Smooth muscle cell of the brain vasculature (primary cell): ENCODE data around the gene TC2N.
"Not testable (repeated sequence)": the region's sequence is repeated elsewhere in the genome, so short reads cannot be mapped to it uniquely, and the experiment has no call there.

Source experiments
- DNase-seq: peaks from one replicate; pipeline ENCODE4 v3.0.0-alpha.2; 2012; ENCODE audit warnings: low read depth, low spot score

The TC2N gene

DNA sequence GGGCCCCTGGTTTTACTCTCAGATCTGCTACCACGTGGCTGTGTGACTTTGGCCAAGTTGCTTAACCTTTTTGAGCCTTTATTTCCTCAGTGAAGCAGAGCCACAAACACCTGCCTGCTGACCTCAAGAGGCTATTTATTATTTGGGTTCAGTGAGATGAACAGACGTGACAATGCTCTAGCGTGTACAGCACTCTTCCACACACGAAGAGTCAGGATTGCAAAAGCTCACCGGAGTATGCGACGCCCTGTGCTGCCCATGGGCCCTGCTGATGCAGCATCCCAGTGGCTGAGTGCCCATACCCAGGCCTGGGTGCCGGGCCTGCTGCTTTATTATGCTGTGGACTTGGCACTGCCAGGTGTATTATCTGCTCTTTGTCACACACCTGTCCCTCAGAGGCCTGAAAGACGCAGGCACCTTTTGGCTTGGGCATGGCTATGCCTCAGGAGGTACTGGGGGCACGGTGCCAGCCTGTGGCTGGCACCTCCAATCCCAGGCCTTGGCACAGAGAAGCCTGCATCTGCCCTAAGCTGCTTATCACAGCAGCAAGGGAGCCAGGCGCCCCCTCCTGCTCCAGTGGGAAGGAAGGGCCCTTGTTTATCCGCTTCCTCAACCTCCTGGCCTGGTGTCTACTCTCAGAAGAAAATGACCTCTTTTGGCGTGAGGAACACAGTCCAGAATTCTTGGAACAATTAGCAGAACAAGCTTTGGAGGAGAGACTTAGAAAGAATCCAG, 22.3 kb upstream of the TC2N start:
- no peak for DNase-seq

DNA sequence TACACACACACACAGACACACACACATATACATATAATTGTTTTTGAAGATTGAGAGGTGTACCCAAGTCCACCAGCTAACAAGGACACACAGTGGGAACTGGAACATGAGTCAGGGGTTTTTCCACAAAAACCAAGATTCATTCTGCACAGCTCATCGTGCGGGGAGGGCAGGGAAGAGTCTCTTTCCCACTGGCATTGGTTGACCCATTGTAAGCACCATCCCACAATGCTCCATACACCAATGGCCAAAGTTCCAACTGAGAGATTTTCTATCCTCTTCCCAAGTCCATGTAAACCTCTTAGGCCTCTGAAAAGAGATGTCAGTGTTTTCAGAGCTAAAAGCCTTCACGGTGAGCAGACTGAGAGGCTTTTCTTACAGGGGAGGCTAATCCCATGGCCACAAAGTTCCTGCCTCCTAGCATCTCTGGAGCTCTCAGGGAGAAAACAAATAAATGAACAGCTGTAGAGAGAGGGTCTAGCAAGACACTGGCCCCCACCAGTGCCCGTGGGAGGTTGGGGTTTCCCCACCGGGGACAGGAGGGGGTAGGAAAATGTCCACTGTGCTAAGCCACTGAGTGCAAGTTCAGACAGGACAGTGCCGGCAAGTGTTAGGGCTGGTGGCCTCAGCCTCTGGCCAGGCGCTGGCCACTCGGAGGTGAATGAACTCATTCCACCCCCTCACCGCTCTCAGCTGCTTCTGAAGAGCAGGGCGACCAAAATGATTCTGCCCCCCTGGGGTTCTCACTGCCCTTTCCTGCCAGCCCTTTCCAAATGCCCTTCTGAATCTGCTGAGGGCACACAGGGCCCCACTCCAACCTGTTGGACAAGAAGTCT, 21.5 kb upstream of the TC2N start:
- DNase-seq: no peak

DNA sequence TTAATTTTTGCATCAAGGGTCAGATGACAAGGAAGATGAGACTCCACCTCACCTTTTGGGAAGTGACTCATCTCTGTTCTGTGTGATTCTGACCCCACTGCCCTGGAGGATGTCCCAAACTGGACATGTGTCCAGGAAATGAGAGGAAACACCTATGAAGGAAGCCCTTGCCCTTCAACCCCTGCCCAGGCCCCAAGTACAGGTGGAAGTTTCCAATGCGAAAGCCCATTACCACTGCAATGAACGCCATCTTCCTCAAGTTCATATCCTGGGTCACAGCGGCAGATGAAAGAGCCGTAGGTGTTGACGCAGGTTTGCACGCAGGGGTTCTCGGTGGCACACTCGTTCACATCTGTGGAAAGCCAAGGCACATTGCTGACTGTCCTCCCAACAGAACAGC, 19.6 kb upstream of the TC2N start:
- no peak for DNase-seq

DNA sequence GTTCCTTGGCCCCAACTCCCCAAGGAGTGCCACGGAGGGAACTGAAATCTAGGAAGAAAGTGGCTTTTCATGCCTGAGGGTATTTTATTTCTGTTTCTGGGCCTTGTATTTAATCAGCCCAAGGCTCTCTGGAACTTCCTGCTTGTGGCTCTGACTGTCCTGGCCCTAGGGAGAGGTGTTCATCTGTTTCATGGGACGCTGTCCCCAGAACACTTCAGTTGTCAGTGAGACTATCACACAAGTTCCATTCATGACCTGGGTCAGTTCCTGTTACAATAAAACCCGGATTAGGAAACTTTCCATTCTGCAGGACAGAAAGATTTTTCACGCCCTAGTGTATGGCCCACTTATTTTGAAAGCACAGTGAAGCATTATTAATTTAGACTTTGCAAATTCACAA, 18.5 kb upstream of the TC2N start:
- DNase-seq: no peak

DNA sequence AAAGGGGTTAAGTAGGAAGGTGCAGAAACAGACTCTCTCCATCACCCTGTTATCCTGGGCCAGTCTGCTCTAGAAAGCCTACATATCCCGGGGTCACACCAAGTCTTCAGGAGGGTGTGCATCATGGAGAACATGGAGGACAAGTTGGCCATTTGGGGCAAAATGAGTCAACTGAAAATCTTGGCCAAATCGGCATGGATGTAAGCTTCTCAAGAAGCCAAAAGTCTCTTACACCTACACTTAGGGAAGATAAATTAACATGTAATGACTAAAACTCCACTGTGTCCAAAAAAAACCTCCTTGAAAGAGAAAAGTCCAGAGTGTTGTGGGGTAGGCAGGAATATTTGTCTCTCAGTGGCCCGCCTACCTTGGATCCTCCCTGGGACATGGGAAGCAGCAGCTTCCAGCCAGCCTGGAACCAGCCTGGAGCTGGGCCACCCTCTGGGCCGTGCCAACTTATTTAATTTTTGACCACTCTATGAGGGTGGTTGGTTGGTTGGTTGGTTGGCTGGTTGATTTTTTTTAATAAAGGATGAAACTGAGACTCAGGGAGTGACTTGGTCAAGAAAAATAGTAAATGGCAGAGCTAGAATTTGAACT, 17.9 kb upstream of the TC2N start:
- DNase-seq: no peak

DNA sequence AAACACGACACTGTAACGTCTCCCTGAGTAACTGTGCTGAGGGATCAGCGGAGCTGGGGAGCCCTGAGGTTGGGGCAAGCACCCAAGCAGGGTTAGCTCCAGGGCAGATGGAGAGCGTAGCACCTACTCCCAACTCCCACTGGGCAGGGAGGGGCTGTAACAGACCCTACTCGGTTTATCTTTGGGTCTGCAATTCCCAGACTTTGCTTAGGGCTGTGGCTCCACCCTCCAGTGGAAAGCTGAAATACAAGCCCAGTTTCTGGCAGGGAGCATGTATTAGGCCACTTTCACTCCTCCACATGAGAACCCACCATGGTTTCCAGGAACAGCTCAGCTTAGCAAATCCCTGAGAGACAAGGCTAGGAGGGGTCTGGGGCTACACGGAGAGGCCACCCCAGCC, 17.3 kb upstream of the TC2N start:
- DNase-seq: no peak

DNA sequence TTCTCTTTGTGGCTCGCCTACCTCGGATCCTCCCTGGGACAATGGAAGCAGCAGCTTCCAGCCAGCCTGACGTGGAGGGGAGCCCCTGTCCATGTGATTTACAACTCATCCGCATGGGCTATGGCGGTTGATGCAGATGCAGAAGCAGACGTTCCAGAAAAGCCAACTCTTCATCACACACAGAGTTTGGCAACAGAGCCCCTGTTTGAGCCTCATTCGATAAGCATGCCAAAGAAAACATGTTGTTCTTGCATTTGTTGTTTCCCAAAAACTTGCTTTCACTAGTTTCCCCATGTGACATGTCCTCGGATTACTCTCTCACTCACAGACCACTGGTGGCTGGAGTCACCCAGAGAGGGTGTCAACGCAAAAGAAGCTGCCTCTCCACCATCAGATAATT, 16.4 kb upstream of the TC2N start:
- DNase-seq: no peak

DNA sequence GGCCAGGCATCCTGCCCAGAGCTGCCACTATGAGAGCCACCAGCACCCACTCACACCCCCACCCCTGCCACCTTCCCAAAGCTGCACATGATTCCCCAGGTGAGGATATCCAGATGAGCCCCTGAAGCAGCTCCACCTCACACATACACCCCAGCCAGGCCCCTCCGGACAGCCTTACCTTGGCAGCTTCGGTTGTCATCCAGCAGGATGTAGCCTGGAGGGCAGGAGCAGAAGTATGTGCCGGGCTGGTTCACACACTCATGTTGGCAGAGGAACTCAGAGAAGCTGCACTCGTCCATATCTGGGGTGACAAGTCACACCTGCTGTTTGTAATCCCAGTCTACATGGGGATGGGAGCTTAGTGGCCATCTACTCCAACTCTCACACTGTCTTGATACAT, 15.4 kb upstream of the TC2N start:
- no peak for DNase-seq

DNA sequence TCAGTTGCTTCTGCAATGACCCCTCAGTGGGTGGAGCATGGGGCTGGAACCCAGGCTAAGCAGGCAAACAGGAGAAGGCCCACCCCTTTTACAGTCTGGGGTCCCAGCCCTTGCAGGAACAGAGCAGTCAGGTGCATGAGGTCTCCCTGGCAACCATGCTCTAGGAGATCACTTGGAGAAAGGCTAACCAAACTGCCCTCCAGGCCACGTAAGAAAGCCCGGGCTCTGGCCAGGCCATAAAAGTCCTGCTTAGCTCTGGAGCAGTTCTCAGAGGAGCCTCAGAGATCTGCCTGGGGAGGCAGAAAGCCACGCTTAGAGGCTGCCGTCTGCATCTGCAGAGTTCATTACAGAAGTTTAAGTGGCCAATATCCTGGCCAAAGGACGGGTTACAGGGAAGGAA, 15.0 kb upstream of the TC2N start:
- DNase-seq: no peak

DNA sequence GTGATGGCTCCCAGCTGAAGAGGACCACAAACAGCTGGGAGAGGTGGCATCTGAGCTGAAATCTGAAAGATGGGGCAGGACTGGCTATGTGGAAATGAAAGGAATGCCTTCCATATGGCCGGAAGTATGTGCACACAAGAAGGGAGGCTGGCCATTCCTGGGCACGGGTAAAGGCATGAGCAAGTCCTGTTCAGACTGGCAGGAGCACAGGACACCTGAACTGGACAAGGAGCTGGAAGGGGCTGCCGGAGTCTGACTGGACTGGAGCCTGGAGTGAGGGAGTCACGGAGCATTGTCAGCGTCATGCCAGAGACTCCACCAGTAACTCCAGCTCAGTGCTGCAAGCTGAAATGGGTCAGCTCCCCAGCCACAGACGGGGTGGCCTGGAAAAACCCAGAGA, 11.9 kb upstream of the TC2N start:
- DNase-seq: no peak

DNA sequence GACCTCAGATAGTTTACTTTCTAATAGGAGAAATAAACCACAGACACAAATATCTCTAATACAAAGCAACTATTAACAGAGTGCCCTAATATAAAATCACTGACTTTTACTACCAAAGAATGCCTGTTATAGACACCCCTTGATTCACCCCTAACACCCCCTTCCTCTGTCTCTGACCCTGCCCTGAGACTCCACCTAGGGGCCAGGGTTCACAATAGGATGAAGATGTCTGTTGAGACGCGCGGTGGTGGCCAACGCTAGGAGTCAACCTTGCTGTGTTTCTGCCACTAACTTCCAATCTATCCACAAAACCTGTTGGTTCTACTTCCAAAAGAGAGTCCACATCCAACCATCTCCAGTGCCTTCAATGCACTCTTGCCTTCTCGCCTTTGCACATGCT, 10.9 kb upstream of the TC2N start:
- no peak for DNase-seq

DNA sequence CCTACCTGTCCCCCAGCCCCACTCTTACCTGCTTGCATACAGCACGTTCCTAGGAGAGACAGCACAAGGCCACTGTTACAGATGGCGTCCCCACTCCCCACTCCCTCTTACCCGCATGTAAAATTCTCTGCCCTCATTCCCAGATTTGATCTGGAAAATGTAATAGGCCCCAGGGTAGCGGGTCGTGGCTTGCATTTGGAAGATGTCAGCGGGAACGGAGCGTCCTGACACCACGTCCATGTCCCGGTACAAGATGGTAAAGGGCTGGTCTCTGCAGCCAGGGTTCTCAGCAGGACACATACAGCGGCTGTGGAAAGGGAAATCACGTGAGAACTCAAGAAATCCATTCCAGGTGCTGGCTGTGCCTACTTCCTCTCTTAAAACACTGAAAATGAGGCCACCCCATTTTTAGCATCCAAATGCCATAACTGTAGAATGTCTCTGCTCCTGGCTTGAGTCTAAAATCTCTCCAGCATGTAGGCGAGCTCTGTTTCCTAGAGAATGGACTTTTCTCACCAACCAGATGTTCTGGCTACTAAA, 10.1 kb upstream of the TC2N start:
- no peak for DNase-seq

DNA sequence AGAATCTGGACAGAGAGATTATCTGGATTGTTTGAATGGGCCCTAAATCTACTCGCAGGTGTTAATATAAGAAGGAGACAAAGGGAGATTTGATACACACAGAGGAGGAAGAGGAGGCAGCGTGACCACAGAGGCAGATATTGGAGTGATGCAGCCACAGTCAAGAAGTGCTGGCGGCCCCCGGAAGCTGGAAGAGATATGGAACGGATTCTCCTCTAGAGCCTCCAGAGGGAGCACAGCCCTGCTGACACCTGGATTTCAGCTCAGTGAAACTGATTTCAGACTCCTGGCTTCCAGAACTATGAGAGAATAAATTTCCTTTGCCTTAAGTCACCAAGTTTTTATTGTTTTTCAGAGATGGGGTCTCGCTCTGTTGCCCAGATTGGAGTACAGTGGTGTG, 9.2 kb upstream of the TC2N start:
- DNase-seq: no peak

DNA sequence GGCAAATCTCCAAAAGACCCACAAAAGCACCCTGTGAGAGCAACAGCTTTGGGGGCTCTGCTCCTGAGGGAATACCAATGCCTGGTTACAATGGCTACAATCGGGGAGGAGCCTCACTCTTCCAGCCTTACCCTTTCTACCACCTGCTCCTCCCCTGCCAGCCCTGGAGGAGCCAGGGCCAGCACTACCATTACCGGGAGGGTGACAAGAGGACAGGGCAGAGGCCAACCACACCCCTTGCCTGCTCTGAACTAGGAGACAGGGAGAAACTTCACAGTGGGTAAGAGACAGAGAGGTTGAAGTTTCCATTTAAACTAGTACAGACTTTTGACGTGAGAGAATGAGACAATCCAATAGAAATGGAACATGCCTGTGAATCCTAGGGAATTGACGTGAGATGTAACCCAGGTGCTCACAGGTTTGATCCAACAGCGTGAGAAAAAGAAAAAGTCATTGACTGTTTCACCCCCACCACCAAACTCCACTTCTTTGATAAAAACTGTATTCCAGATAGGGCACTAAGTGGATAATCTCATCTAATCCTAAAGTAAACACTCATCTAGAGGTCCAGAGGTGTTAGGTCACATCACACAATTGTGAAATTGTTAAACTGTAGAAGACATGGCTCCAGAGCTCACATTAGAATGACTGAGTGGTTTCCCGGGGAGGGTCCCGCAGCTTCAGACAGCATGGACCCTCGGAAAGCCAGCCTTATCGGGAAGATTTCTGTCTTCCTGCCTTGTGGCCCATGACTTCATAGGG, 8.4 kb upstream of the TC2N start:
- no peak for DNase-seq

DNA sequence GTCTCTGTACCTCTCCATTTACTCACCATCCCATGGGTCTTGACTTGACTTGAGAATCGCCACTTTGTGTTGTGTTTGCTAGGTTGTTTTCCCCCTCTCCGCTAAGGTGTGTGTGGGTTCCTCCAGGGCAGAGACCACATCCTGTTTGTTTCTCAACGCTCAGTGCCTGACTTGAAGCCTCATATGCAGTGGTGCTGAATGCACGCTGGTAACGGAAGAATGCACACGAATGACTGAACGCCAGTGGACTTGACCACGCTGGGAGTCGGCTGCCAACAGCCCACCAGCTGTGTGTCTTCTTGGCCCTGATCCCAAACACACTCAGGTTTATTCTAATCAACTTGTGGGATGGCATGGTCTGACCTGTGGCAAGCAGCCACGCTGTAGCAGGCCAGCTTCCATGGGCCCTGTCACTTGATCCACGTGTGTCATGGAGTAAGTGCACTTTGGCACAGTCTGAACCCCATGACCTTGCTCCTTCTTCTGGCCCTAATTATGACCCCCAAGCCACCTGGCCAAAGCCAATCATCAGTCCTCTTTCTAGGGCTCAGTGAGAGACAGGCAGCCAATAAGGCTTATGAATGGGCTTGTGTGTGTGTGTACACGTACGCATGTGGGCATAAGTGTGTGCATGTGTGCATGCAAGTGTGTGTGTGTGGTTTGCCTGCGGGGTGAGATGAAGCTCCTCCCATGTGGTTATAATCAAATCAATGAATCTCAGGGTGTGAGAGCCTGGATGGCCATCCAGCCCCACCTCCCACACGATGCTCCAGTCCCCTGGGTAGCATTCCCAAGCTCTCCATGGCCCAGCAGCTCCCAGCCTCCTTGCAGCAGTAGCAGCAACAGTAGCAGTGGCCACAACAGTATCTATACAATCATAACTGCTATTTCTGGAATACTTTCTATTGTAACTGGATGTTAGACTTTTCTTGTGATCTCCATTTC, 6.4 kb upstream of the TC2N start:
- no peak for DNase-seq

DNA sequence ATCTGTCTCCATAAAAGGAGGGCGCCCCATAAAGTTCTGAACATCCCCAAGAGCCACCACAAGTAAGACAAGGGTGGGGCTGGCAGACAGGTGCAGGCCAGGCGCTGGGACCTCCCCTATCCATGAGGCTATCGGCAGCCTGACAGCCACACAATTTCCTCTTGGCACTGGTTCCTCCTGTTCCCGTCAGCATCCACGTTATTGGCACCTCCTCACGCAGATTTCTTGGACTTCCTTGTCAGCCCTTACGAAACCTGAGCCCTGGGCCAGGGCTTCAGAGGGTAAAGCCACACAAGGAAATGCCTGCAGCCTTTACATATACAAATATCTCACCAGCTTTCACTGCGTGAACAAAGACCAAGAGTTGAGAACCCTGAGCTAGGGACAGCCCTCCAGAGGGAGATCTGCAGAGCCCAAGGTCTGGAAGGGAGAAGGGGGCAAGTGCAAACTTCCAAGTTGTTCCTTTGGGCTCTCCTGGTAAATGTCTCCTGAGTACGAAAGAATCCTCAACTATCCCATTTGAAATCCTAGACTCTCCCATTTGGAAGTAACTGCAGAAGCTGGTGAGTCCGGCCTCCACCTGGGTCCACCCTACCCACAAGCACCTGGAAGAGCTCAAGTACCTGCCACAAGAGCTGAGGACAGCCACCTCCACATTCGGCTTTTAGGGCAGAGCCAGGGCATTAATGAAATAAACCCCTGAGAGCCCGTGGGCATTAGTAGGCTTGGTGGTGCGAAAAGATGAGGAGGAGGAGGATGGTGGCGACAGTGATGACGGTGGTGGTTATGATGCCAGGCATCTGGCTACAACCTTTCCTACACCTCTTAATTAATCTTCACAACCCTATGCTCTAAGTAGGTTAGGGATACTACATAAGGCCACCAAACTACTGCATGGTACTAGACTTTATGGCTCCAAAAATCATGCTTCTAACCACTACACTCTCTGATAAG, 5.5 kb upstream of the TC2N start:
- DNase-seq: no peak

DNA sequence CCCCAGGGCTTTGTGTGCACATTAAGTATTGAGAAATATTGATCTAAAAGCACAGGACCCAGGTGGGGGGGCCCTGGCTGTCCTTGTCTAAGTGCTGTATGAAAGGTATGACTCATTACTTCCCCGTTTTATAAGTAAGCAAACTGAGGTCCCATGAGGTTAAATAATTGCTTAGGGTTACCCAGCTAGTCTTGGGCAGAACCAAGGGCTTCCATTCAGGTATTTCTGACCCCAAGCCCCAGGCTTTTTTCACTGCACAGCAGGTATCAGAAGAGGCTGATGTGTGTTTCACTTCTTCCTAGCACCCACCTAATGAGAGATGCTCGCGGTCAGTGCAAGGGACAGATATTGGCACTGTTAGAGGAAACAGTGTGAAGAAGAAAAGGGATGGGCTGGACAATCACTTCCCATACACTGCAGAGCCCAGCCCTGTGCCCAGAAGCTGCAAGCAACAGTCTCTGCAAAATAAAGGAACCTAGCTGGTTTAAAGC, 4.7 kb upstream of the TC2N start:
- DNase-seq: no peak

DNA sequence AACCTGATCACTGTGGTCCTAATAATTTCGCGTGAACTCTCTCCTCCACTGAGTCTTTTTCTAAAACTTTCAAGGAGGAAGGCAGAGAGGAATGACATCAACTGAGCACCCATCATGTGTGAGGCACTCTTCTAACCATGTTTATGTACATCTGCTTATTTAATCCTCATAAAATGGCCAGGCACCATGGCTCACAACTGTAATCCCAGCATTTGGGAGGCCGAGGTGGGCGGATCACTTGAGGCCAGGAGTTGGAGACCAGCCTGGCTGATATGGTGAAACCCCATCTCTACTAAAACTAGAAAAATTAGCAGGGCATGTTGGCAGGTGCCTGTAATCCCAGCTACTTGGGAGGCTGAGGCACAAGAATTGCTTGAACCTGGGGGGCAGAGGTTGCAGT, 4.1 kb upstream of the TC2N start:
- not testable (repeated sequence) for DNase-seq

DNA sequence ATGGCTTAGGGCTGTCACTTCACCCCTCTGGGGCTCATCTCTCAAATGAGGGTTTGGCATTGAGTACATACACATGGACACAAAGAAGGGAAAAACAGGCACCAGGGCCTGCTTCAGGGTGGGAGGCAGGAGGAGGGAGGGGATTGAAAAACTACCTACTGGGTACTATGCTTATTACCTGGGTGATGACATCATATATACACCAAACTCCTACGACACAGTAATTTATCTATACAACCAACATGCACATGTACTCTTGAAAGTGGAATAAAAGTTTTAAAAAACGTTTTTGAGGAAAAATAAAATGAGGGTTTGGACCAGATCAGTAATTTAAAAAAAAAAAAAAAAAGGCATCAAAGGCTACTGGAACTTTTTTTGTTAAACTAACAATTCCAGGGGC, 3.6 kb upstream of the TC2N start:
- DNase-seq: no peak
